ENCODE measurements around the gene GPATCH4. TPM values are rescaled to one million over a fixed set of nuclear protein-coding genes. Genes with fewer than 3 reads are reported as not detected.
A peak's percentile ranks its signal among the peaks of the same experiment; 100 is the strongest.

The GPATCH4 gene
- total RNA-seq, 1 donor from 2014 or later = 29.4 TPM

- H3K4me3 ChIP-seq = no peak overlapping the region
- DNase-seq (ENCODE audit: low spot score in 2 of 2) = peak in 1 of 2 donors; percentile 35
Measured at GRCh38 chr1:156577550-156577949, 23.7 kb downstream of the GPATCH4 start.

DNA sequence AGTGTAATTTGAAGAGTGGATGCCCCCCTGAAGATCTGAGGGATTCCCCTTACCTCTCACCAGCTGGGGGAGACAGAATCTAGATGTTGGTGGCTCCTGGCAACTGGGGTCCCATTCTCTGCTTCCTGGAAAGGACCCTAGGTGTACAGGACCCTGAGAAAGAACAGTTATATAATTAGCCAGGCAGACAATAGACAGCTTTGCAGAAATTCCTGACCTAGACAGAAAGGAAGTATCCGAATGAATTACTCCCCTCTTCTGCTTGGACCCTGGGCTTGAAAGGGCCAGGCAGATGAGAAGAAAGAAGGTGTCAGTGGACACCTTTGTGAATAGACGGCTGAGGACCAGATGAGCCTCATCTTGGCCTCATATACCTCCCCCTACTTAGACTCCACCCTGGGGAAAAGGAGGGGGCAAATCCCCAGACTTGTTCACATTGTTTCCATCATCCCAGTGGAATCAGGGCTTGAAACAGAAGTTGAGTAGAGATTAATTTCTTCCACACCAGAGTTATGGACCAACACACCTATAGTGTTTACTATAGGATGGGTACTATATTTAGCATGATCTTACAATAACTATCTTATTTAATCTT, 27.1 kb downstream of the GPATCH4 start:
- intact Hi-C loops (cut with DNase I) = no loop called here
- no peak overlapping the region for H3K27ac ChIP-seq

More at GRCh38 chr1:156577550-156577949, 23.7 kb downstream of the GPATCH4 start:
- Histone ChIP-seq H3K4me1 (no peaks in the 10 kb centered on the region), H3K9me3 (no peaks in the 10 kb centered on the region), H3K36me3 (no peaks in the 10 kb centered on the region), H3K27ac (no peak overlapping the region), H3K27me3 (no peaks in the 10 kb centered on the region)
- TF ChIP-seq, protein P1, sequence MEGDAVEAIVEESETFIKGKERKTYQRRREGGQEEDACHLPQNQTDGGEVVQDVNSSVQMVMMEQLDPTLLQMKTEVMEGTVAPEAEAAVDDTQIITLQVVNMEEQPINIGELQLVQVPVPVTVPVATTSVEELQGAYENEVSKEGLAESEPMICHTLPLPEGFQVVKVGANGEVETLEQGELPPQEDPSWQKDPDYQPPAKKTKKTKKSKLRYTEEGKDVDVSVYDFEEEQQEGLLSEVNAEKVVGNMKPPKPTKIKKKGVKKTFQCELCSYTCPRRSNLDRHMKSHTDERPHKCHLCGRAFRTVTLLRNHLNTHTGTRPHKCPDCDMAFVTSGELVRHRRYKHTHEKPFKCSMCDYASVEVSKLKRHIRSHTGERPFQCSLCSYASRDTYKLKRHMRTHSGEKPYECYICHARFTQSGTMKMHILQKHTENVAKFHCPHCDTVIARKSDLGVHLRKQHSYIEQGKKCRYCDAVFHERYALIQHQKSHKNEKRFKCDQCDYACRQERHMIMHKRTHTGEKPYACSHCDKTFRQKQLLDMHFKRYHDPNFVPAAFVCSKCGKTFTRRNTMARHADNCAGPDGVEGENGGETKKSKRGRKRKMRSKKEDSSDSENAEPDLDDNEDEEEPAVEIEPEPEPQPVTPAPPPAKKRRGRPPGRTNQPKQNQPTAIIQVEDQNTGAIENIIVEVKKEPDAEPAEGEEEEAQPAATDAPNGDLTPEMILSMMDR (IDR thresholded peaks at IDR 0.05) = no peak
- intact Hi-C loops (cut with DNase I) = no loop called here

DNA sequence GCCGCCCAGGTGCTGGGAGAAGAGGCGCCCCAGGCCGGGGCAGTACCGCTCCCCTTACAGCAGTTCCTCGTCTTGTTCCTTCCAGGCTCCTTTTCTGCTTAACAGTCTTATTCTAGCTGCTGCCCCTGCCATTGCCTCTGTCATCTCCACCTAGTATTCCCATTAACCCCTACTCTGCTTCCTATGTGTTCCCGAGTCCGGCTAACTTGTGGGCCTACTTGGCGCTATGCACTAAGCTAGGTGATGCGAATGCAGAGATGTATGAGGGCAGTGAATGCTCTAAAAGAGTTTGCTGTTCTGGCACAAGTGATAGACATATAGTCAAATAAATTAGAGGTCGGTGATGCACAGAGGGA, 28.6 kb downstream of the GPATCH4 start:
- Histone ChIP-seq H3K9me3 (no peaks in the 10 kb centered on the region), H3K27me3 (no peaks in the 10 kb centered on the region), H3K36me3 (no peaks in the 10 kb centered on the region), H3K4me3 (peak overlapping the region; percentile 27 to 54), H3K4me1 (peaks cover 0 to 5% of the 10 kb centered on the region in 2 donors), H3K27ac (no peak overlapping the region)
- TF ChIP-seq, protein P1 (IDR thresholded peaks at IDR 0.05) = no peak
- intact Hi-C loops (cut with DNase I) = loop anchor here (2.0 kb wide), 2 partner anchors 62 to 116 kb away; no protein-coding TSS in a partner anchor
- DNase-seq (ENCODE audit: low spot score in 2 of 2) = no peak

More for the DNA sequence above, 27.1 kb downstream of the GPATCH4 start:
- TF ChIP-seq, protein P1 (IDR thresholded peaks at IDR 0.05) = no peak
- Histone ChIP-seq H3K4me3 (no peak overlapping the region), H3K36me3 (no peaks in the 10 kb centered on the region), H3K4me1 (peaks cover 0 to 5% of the 10 kb centered on the region in 2 donors), H3K9me3 (no peaks in the 10 kb centered on the region), H3K27me3 (no peaks in the 10 kb centered on the region)
- DNase-seq (ENCODE audit: low spot score in 2 of 2) = no peak

DNA sequence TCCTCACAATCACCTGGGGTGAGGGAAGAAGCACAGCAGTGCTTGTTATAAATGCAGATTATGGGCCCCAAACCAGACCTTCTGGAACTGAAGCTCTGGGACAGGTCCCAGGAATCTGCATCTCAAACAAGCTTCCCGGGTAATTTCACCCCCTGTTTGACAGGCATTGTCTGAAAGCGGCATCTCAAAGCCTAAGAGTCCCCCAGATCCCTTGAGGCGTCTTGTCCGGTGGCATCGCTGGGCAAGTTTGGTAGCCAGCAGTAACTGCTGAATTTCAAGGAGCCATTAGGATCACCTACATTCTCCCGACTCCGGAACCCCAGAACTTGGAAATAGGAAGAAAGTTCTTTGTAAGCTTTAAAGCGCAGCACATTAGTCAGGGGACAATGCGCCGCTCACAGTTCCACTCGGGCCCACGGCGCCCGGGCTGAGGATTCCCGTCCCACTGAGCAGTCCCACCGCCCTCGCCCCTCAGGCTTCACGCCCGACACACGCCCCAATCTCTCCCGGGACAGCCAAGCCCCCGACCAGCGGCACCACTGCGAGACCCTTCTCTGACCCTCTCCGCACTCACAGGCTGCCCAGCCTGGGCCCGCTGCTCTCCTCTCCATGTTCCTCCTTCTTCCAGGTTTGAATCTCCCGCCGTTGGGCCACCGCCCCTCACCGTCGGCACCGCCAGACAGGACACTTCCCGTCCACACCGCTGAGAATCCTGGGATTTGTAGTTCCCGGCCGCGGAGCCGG, 29.2 kb downstream of the GPATCH4 start, which contains the start of gene IQGAP3:
Gene IQGAP3, minus strand, starts transcription at position 647 of the 744 bp plus-strand sequence. Its CDS starts 36 bp downstream, at position 611.
- Histone ChIP-seq H3K27me3 (no peaks in the 10 kb centered on the region), H3K27ac (no peak within 1 kb of the TSS), H3K4me3 (peak within 1 kb of the TSS; percentile 27 to 54), H3K4me1 (peaks cover 0 to 5% of the 10 kb centered on the region in 2 donors), H3K36me3 (no peaks in the 10 kb centered on the region), H3K9me3 (no peaks in the 10 kb centered on the region)
- DNase-seq (ENCODE audit: low spot score in 2 of 2) = peak; percentile 48 to 91
- intact Hi-C loops (cut with DNase I) = loop anchor here (2.0 kb wide), 2 partner anchors 61 to 115 kb away; no protein-coding TSS in a partner anchor
- TF ChIP-seq, protein P1 (IDR thresholded peaks at IDR 0.05) = no peak

GRCh38 chr1:156571261-156571852, 29.9 kb downstream of the GPATCH4 start:
- Histone ChIP-seq H3K27ac (no peak overlapping the region), H3K4me1 (peaks cover 0 to 5% of the 10 kb centered on the region in 2 donors), H3K9me3 (no peaks in the 10 kb centered on the region), H3K36me3 (no peaks in the 10 kb centered on the region), H3K4me3 (no peak overlapping the region), H3K27me3 (no peaks in the 10 kb centered on the region)
- TF ChIP-seq, protein P1 (IDR thresholded peaks at IDR 0.05) = no peak
- intact Hi-C loops (cut with DNase I) = no loop called here
- DNase-seq (ENCODE audit: low spot score in 2 of 2) = no peak
